CD14-positive monocyte (primary cell): ENCODE measurements around the gene UBE2U. TPM values are rescaled to one million over a fixed set of nuclear protein-coding genes. Genes with fewer than 3 reads are reported as not detected.

ENCODE experiments used
- DNase-seq, 3 donors: peaks; one replicate each; pipeline ENCODE4 v3.0.0-alpha.2; 2011 to 2022
- H2AFZ ChIP-seq: 2 replicates; pipeline ENCODE4 v1.6.0; 2012; ENCODE audit warnings: mild to moderate bottlenecking, low read depth, low read length, inconsistent platforms; ENCODE audit not compliant: insufficient read depth, poor library complexity, severe bottlenecking
- H3K27ac ChIP-seq, 2 donors: 1 replicate in 1 of 2; 2 replicates in 1 of 2; pipeline ENCODE4 v1.5.1; 2012 to 2013; ENCODE audit warnings: low read length in 2 of 2, control low read depth in 1 of 2, inconsistent platforms in 1 of 2, low read depth in 1 of 2, mild to moderate bottlenecking in 1 of 2
- H3K27me3 ChIP-seq, 2 donors: one replicate each; pipeline versions ENCODE4 v1.6.0 to v1.6.1; 2011 to 2013; ENCODE audit warnings: low read length in 2 of 2; ENCODE audit not compliant: control insufficient read depth in 2 of 2, insufficient read depth in 2 of 2
- H3K36me3 ChIP-seq, 2 donors: replicated peaks in 1 of 2; 1 replicate in 1 of 2; 2 replicates in 1 of 2; pipeline versions ENCODE4 v1.5.1 to v1.6.1; 2012 to 2013; ENCODE audit warnings: low read length in 2 of 2, control low read depth in 1 of 2, inconsistent platforms in 1 of 2, mild to moderate bottlenecking in 1 of 2; ENCODE audit not compliant: insufficient read depth in 2 of 2, control insufficient read depth in 1 of 2
- H3K4me1 ChIP-seq, 2 donors: 1 replicate in 1 of 2; 2 replicates in 1 of 2; pipeline versions ENCODE4 v1.5.1 to v1.6.1; 2012 to 2013; ENCODE audit warnings: low read length in 2 of 2, control low read depth in 1 of 2, inconsistent platforms in 1 of 2, mild to moderate bottlenecking in 1 of 2, moderate library complexity in 1 of 2; ENCODE audit not compliant: insufficient read depth in 2 of 2, control insufficient read depth in 1 of 2
- H3K4me2 ChIP-seq: replicated peaks from 2 replicates; pipeline ENCODE3; 2012; ENCODE audit warnings: low read length, moderate library complexity, mild to moderate bottlenecking; ENCODE audit not compliant: poor library complexity, severe bottlenecking; ENCODE audit errors: extremely low read depth
- H3K4me3 ChIP-seq, 3 experiments: fragments of 200-600 bp in 1 of 3; sonication (generic) in 1 of 3; replicated peaks in 1 of 3; 1 replicate in 2 of 3; 2 replicates in 1 of 3; pipeline ENCODE4 v1.5.1; 2011 to 2013; ENCODE audit warnings: low read length in 3 of 3, mild to moderate bottlenecking in 3 of 3, control low read depth in 2 of 3, low read depth in 2 of 3, inconsistent platforms in 1 of 3, moderate library complexity in 1 of 3
- H3K79me2 ChIP-seq: 2 replicates; pipeline ENCODE4 v1.6.0; 2012; ENCODE audit warnings: mild to moderate bottlenecking, control low read depth, inconsistent platforms, low read length, moderate library complexity; ENCODE audit not compliant: insufficient read depth
- H3K9ac ChIP-seq: 2 replicates; pipeline ENCODE4 v1.6.0; 2017; ENCODE audit warnings: low read length, mild to moderate bottlenecking; ENCODE audit not compliant: insufficient read depth, poor library complexity, severe bottlenecking
- H3K9me3 ChIP-seq, 2 donors: replicated peaks in 1 of 2; 1 replicate in 1 of 2; 2 replicates in 1 of 2; pipeline versions ENCODE4 v1.5.1 to v1.6.1; 2012 to 2013; ENCODE audit warnings: low read length in 2 of 2, control low read depth in 1 of 2; ENCODE audit not compliant: control insufficient read depth in 1 of 2, insufficient read depth in 1 of 2
- H4K20me1 ChIP-seq: 2 replicates; pipeline ENCODE4 v1.6.0; 2012; ENCODE audit warnings: mild to moderate bottlenecking, low read length, control low read depth, moderate library complexity; ENCODE audit not compliant: insufficient read depth
- H3K27ac Mint-ChIP-seq, 7 donors: one replicate each; pipeline ENCODE4 v1.8.0; 2020; ENCODE audit warnings: mild to moderate bottlenecking in 7 of 7, mixed read lengths in 7 of 7, moderate library complexity in 6 of 7, inconsistent platforms in 2 of 7
- H3K27me3 Mint-ChIP-seq, 3 donors: one replicate each; pipeline ENCODE4 v1.8.0; 2021 to 2022; ENCODE audit warnings: low read depth in 3 of 3, mild to moderate bottlenecking in 3 of 3, mixed read lengths in 3 of 3, moderate library complexity in 3 of 3, inconsistent platforms in 1 of 3
- H3K36me3 Mint-ChIP-seq, 2 donors: one replicate each; pipeline ENCODE4 v1.8.0; 2020; ENCODE audit warnings: mixed read lengths in 2 of 2, inconsistent platforms in 1 of 2, mild to moderate bottlenecking in 1 of 2
- H3K4me1 Mint-ChIP-seq: one replicate; pipeline ENCODE4 v1.8.0; 2020; ENCODE audit warnings: mild to moderate bottlenecking, mixed read lengths
- H3K4me3 Mint-ChIP-seq, 2 donors: one replicate each; pipeline ENCODE4 v1.8.0; 2020; ENCODE audit warnings: mild to moderate bottlenecking in 2 of 2, mixed read lengths in 2 of 2, moderate library complexity in 1 of 2
- H3K9me3 Mint-ChIP-seq, 7 donors: one replicate each; pipeline ENCODE4 v1.8.0; 2020 to 2022; ENCODE audit warnings: mixed read lengths in 7 of 7, mild to moderate bottlenecking in 6 of 7, moderate library complexity in 6 of 7, inconsistent platforms in 2 of 7
- WGBS: methylation state at CpG from one replicate; pipeline ENCODE4 v1.1.5; 2013; ENCODE audit warnings: missing lambda C conversion rate; ENCODE audit not compliant: insufficient coverage; 5-methylcytosine and 5-hydroxymethylcytosine counted together
- intact Hi-C, 2 donors: fragments of 100-400 bp; cut with micrococcal nuclease; formaldehyde crosslinking; loops; one replicate each; pipeline versions ENCODE4 v1.15.0 to v1.15.1; 2023
- polyA plus RNA-seq, 3 donors: library from polyadenylated mRNA; depleted of rRNA in 1 of 3; unstranded in 2 of 3; stranded (reverse) in 1 of 3; fragments of 300-500 nt in 2 of 3; fragments of >200 nt in 1 of 3; fragmentation: Illumina TruSeq in 2 of 3; gene quantifications; 1 replicate in 2 of 3; 2 replicates in 1 of 3; pipeline ENCODE4 v1.2.3, GENCODE V29; 2012 to 2021
- TF ChIP-seq, protein P1 (sequence below): fragments of 200-600 bp; IDR thresholded peaks from one replicate; pipeline ENCODE4 v1.8.0; 2022; ENCODE audit warnings: antibody characterized with exemption, mild to moderate bottlenecking

Gene UBE2U
- polyA plus RNA-seq, 3 donors: not detected

- intact Hi-C loops: no loop called here
- peaks cover 0 to 5% (median 3%) of the 10 kb centered on the region in 7 donors for H3K9me3 Mint-ChIP-seq
Observed at GRCh38 chr1:64197076-64197475, 6.3 kb upstream of the UBE2U start.

GRCh38 chr1:64199154-64199553, 4.3 kb upstream of the UBE2U start:
- no peaks in the 10 kb centered on the region for H3K79me2 ChIP-seq
- Mint-ChIP-seq H3K9me3 (peaks cover 0 to 4% (median 3%) of the 10 kb centered on the region in 7 donors), H3K4me1 (peaks cover 2% of the 10 kb centered on the region), H3K4me3 (no peak overlapping the region), H3K27me3 (peaks cover 0 to 2% (median 0%) of the 10 kb centered on the region in 3 donors), H3K36me3 (no peaks in the 10 kb centered on the region), H3K27ac (no peak overlapping the region)
- no peak overlapping the region for H2AFZ ChIP-seq
- H3K9me3 ChIP-seq: no peaks in the 10 kb centered on the region
- H3K4me3 ChIP-seq: no peak overlapping the region
- H3K9ac ChIP-seq: no peak overlapping the region
- H3K27ac ChIP-seq: no peak overlapping the region
- WGBS: no CpG with 5 or more reads among the region's 2 CpGs
- no peaks in the 10 kb centered on the region for H3K36me3 ChIP-seq
- TF ChIP-seq, protein P1, sequence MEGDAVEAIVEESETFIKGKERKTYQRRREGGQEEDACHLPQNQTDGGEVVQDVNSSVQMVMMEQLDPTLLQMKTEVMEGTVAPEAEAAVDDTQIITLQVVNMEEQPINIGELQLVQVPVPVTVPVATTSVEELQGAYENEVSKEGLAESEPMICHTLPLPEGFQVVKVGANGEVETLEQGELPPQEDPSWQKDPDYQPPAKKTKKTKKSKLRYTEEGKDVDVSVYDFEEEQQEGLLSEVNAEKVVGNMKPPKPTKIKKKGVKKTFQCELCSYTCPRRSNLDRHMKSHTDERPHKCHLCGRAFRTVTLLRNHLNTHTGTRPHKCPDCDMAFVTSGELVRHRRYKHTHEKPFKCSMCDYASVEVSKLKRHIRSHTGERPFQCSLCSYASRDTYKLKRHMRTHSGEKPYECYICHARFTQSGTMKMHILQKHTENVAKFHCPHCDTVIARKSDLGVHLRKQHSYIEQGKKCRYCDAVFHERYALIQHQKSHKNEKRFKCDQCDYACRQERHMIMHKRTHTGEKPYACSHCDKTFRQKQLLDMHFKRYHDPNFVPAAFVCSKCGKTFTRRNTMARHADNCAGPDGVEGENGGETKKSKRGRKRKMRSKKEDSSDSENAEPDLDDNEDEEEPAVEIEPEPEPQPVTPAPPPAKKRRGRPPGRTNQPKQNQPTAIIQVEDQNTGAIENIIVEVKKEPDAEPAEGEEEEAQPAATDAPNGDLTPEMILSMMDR: no peak
- H3K27me3 ChIP-seq: no peaks in the 10 kb centered on the region
- no peaks in the 10 kb centered on the region for H3K4me1 ChIP-seq
- DNase-seq: no peak
- no peak overlapping the region for H3K4me2 ChIP-seq
- intact Hi-C loops: no loop called here
- H4K20me1 ChIP-seq: no peaks in the 10 kb centered on the region

More at GRCh38 chr1:64197076-64197475, 6.3 kb upstream of the UBE2U start:
- DNase-seq: no peak
- TF ChIP-seq, protein P1: no peak
- Histone ChIP-seq H3K36me3 (no peaks in the 10 kb centered on the region), H3K27me3 (no peaks in the 10 kb centered on the region), H3K4me2 (no peak overlapping the region), H3K27ac (no peak overlapping the region), H3K9ac (no peak overlapping the region), H3K4me3 (no peak overlapping the region), H4K20me1 (no peaks in the 10 kb centered on the region), H3K4me1 (no peaks in the 10 kb centered on the region), H3K79me2 (no peaks in the 10 kb centered on the region), H3K9me3 (peaks cover 0 to 2% of the 10 kb centered on the region in 2 donors), H2AFZ (no peak overlapping the region)
- no peak overlapping the region for H3K4me3 Mint-ChIP-seq
- WGBS: no CpG with 5 or more reads among the region's 3 CpGs
- no peaks in the 10 kb centered on the region for H3K36me3 Mint-ChIP-seq
- peaks cover 0 to 2% (median 0%) of the 10 kb centered on the region in 3 donors for H3K27me3 Mint-ChIP-seq
- peaks cover 2% of the 10 kb centered on the region for H3K4me1 Mint-ChIP-seq
- no peak overlapping the region for H3K27ac Mint-ChIP-seq
